ENCODE results near the gene NDUFAF2. TPM values are rescaled to one million over a fixed set of nuclear protein-coding genes. Genes with fewer than 3 reads are reported as not detected.

The NDUFAF2 gene
- polyA plus RNA-seq, 1 of the 3 experiments (the other 2 are of a cell fraction), result 33.4 TPM

DNA sequence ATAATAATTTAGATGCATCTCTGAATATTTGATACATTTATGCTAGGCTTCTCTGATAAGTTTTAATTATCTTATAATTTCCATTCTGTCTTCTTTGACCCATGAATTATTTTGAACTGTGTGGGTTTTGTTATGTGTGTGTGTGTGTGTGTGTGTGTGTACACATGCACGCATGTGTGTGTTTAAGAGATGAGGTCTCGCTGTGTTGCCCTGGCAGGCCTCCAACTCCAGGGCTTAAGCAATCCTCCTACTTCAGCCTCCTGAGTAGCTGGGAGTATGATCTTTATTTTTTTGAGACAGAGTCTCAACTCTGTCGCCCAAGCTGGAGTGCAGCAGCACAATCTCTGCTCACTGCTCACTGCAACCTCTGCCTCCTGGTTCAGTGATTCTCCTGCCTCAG is 75.4 kb downstream of the NDUFAF2 start:
- TF ChIP-seq MEF2A (IDR thresholded peaks at IDR 0.05; ENCODE audit: borderline replicate concordance, low read depth) (no peak), ELF1 (IDR thresholded peaks at IDR 0.05) (no peak), GABPA (IDR thresholded peaks at IDR 0.05; ENCODE audit: low read depth) (no peak), RCOR1 (IDR thresholded peaks at IDR 0.05; ENCODE audit: low read length) (no peak), PBX3 (IDR thresholded peaks at IDR 0.05) (no peak), POLR2AphosphoS5 (IDR thresholded peaks at IDR 0.05; ENCODE audit: low read depth, low read length) (no peak), MXI1 (IDR thresholded peaks at IDR 0.05; ENCODE audit: low read depth, low read length) (no peak), RFX5 (IDR thresholded peaks at IDR 0.05; ENCODE audit: low read length) (no peak), TEAD4 (IDR thresholded peaks at IDR 0.05; ENCODE audit: borderline replicate concordance, insufficient read depth) (no peak), EP300 (IDR thresholded peaks at IDR 0.05; ENCODE audit: borderline replicate concordance in 1 of 2, low read depth in 1 of 2, low read length in 1 of 2) (no peak), NFIC (IDR thresholded peaks at IDR 0.05; ENCODE audit: borderline replicate concordance) (no peak), RXRA (IDR thresholded peaks at IDR 0.05; ENCODE audit: borderline replicate concordance, low read depth) (no peak), CTCF (IDR thresholded peaks at IDR 0.05) (no peak), FOXJ3 (CRISPR knock-in tag; IDR thresholded peaks at IDR 0.05) (no peak)
- TF ChIP-seq, protein P1, sequence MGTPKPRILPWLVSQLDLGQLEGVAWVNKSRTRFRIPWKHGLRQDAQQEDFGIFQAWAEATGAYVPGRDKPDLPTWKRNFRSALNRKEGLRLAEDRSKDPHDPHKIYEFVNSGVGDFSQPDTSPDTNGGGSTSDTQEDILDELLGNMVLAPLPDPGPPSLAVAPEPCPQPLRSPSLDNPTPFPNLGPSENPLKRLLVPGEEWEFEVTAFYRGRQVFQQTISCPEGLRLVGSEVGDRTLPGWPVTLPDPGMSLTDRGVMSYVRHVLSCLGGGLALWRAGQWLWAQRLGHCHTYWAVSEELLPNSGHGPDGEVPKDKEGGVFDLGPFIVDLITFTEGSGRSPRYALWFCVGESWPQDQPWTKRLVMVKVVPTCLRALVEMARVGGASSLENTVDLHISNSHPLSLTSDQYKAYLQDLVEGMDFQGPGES (IDR thresholded peaks at IDR 0.05; ENCODE audit: low read depth, low read length), result no peak
- no peak overlapping the region for H3K9ac ChIP-seq
- CTCF ChIA-PET, result interaction anchor here (0.6 kb wide), 1 partner anchor 34 kb away, joined by 3 read pairs; no protein-coding TSS in a partner anchor
- H2AFZ ChIP-seq (ENCODE audit: low read depth), result no peak overlapping the region
- POLR2A ChIA-PET, result no interaction called here
- H3K36me3 ChIP-seq (replicated peaks in 1 of 2; ENCODE audit: control insufficient read depth in 1 of 2, insufficient read depth in 2 of 2, low read length in 1 of 2), result no peaks in the 10 kb centered on the region
- H3K27ac ChIP-seq (ENCODE audit: low read depth in 2 of 2, low read length in 1 of 2), result no peak overlapping the region
- H3K4me3 ChIP-seq (ENCODE audit: low read depth in 2 of 2, low read length in 1 of 2), result no peak overlapping the region
- peaks cover 20% of the 10 kb centered on the region for H3F3A ChIP-seq (replicated peaks; ENCODE audit: insufficient read depth)
- peaks cover 1% of the 10 kb centered on the region; the same call in 1 of the 2 replicates for H3K79me2 ChIP-seq (ENCODE audit: insufficient read depth)
- no peaks in the 10 kb centered on the region for H3K9me2 ChIP-seq
- peaks cover 7 to 32% of the 10 kb centered on the region in 2 experiments; a peak in 2 of 4 replicates for H3K4me1 ChIP-seq (ENCODE audit: control insufficient read depth in 1 of 2, insufficient read depth in 2 of 2, low read depth in 1 of 2, low read length in 1 of 2)
- DNase-seq, result no peak
- H3K9me3 ChIP-seq, result no peaks in the 10 kb centered on the region
- no peaks in the 10 kb centered on the region for H3K27me3 ChIP-seq (ENCODE audit: insufficient read depth)
- H4K20me1 ChIP-seq (ENCODE audit: insufficient read depth), result no peaks in the 10 kb centered on the region
- 80% methylated on average over 3 of the region's 3 CpGs for WGBS (ENCODE audit: low lambda C conversion rate)
- no peak overlapping the region for H3K4me2 ChIP-seq

Measured in SK-N-SH (cell line).